Left colon (tissue), 2 donors: ENCODE data around the gene SLC46A2. TPM values are rescaled to one million over a fixed set of nuclear protein-coding genes. Genes with fewer than 3 reads are reported as not detected.

Experiments used
- ATAC-seq: fragments of 200-7000 bp; cut with Tn5 transposase; one replicate; pipeline ENCODE4 v1.9.1; 2020; ENCODE audit warnings: mild to moderate bottlenecking, moderate library complexity
- DNase-seq, 2 donors: peaks; one replicate each; pipeline ENCODE4 v3.0.0-alpha.2; 2020
- intact Hi-C, 2 donors: fragments of 100-400 bp; cut with DNase I in 1 of 2; cut with micrococcal nuclease in 1 of 2; formaldehyde crosslinking; loops; one replicate each; pipeline versions ENCODE4 v1.11.2 to v1.14.0; 2022; cut with DNase I, micrococcal nuclease
- long read RNA-seq: library from polyadenylated mRNA; unstranded; transcript quantifications from one replicate; pipeline ENCODE4 v2.0.0, GENCODE V29; 2021
- total RNA-seq, 2 donors: library from RNA; stranded (reverse); fragmentation: NEBNext Ultra II Directional; extraction: Animal tissue kit (Norgen Biotek cat#: 25700); gene quantifications; one replicate each; pipeline ENCODE4 v1.2.1, GENCODE V29; 2021
- donor health status: DM: no; HTN: no; CAD: no.
- donor health status: DM: yes; HTN: yes; CAD: no.

SLC46A2 gene
- not detected for total RNA-seq
- long read RNA-seq = 0 reads

- ATAC-seq = peak; percentile 55
- DNase-seq = peak in 1 of 2 donors; percentile 9
- intact Hi-C loops = no loop called here
Measured at GRCh38 chr9:112890106-112891081, at the start of gene SLC46A2. SLC46A2 (minus strand) TSS chr9:112890876; CDS start chr9:112890681, 195 bp downstream.

GRCh38 chr9:112939418-112939817 is 48.7 kb upstream of the SLC46A2 start:
- ATAC-seq (no peak), DNase-seq (no peak)
- intact Hi-C loops = no loop called here

GRCh38 chr9:112933696-112934095 is 43.0 kb upstream of the SLC46A2 start:
- intact Hi-C loops = no loop called here
- ATAC-seq (no peak), DNase-seq (no peak)

GRCh38 chr9:112925058-112925641 is 34.5 kb upstream of the SLC46A2 start:
- intact Hi-C loops = no loop called here
- DNase-seq (no peak), ATAC-seq (peak; percentile 45)

GRCh38 chr9:112921549-112921948 is 30.9 kb upstream of the SLC46A2 start:
- DNase-seq = no peak
- intact Hi-C loops = no loop called here
- no peak for ATAC-seq

- intact Hi-C loops = no loop called here
- DNase-seq = no peak
- ATAC-seq = peak; percentile 39
Measured at GRCh38 chr9:112917987-112918362, 27.3 kb upstream of the SLC46A2 start.

- intact Hi-C loops = no loop called here
- ATAC-seq = peak; percentile 92
- DNase-seq = no peak
Measured at GRCh38 chr9:112917047-112917986, 26.6 kb upstream of the SLC46A2 start.

- ATAC-seq = no peak
- DNase-seq = no peak
- intact Hi-C loops = no loop called here
Measured at GRCh38 chr9:112914524-112914923, 23.8 kb upstream of the SLC46A2 start.

- intact Hi-C loops = no loop called here
- ATAC-seq (no peak), DNase-seq (no peak)
Measured at GRCh38 chr9:112913326-112913725, 22.6 kb upstream of the SLC46A2 start.

- intact Hi-C loops = no loop called here
- DNase-seq (no peak), ATAC-seq (no peak)
Measured at GRCh38 chr9:112912636-112913035, 22.0 kb upstream of the SLC46A2 start.

- ATAC-seq = no peak
- intact Hi-C loops = no loop called here
- no peak for DNase-seq
Measured at GRCh38 chr9:112911736-112912135, 21.1 kb upstream of the SLC46A2 start.

GRCh38 chr9:112905084-112905483 is 14.4 kb upstream of the SLC46A2 start:
- no peak for ATAC-seq
- no peak for DNase-seq
- intact Hi-C loops = no loop called here

- intact Hi-C loops = no loop called here
- DNase-seq (no peak), ATAC-seq (no peak)
Measured at GRCh38 chr9:112900901-112901300, 10.2 kb upstream of the SLC46A2 start.

- intact Hi-C loops = no loop called here
- no peak for DNase-seq
- ATAC-seq = no peak
Measured at GRCh38 chr9:112900488-112900887, 9.8 kb upstream of the SLC46A2 start.

- no peak for DNase-seq
- no peak for ATAC-seq
Measured at GRCh38 chr9:112898872-112899311, 8.2 kb upstream of the SLC46A2 start.

GRCh38 chr9:112896131-112896530 is 5.5 kb upstream of the SLC46A2 start:
- ATAC-seq = no peak
- DNase-seq = no peak
- intact Hi-C loops = no loop called here

More at GRCh38 chr9:112898872-112899311, 8.2 kb upstream of the SLC46A2 start:
- intact Hi-C loops = no loop called here

- intact Hi-C loops = no loop called here
- no peak for DNase-seq
- no peak for ATAC-seq
Measured at GRCh38 chr9:112894699-112895098, 4.0 kb upstream of the SLC46A2 start.

GRCh38 chr9:112894041-112894440 is 3.4 kb upstream of the SLC46A2 start:
- no peak for DNase-seq
- no peak for ATAC-seq
- intact Hi-C loops = no loop called here

GRCh38 chr9:112892981-112893380 is 2.3 kb upstream of the SLC46A2 start:
- no peak for DNase-seq
- ATAC-seq = no peak
- intact Hi-C loops = no loop called here
